Measurements from ENCODE around the gene EPB41L4B. TPM values are rescaled to one million over a fixed set of nuclear protein-coding genes. Genes with fewer than 3 reads are reported as not detected.
"Not testable (repeated sequence)": the region's sequence is repeated elsewhere in the genome, so short reads cannot be mapped to it uniquely, and the experiment has no call there.

Gene EPB41L4B
- total RNA-seq, 1 donor from 2014 or later = 6.8 TPM

- no peaks in the 10 kb centered on the region for H3K36me3 ChIP-seq (ENCODE audit: control insufficient read depth in 3 of 3, insufficient read depth in 3 of 3, low read length in 3 of 3)
- H3K4me3 ChIP-seq (ENCODE audit: low read length in 3 of 3) = no peak overlapping the region
- peaks cover 0 to 15% (median 2%) of the 10 kb centered on the region in 3 donors for H3K27me3 ChIP-seq (ENCODE audit: control insufficient read depth in 3 of 3, insufficient read depth in 3 of 3, low read length in 3 of 3)
- H3K9ac ChIP-seq (ENCODE audit: low read depth in 1 of 3, low read length in 3 of 3) = no peak overlapping the region
- H3K4me1 ChIP-seq (ENCODE audit: control insufficient read depth in 3 of 3, insufficient read depth in 3 of 3, low read length in 3 of 3) = no peaks in the 10 kb centered on the region
- H3K27ac ChIP-seq (ENCODE audit: low read depth, low read length) = no peak overlapping the region
- H3K9me3 ChIP-seq (ENCODE audit: control insufficient read depth in 3 of 3, low read length in 3 of 3) = no peaks in the 10 kb centered on the region
These were observed 92.7 kb downstream of the EPB41L4B start for GRCh38 chr9:109228093-109228642.

- H3K36me3 ChIP-seq (ENCODE audit: control insufficient read depth in 3 of 3, insufficient read depth in 3 of 3, low read length in 3 of 3) = no peaks in the 10 kb centered on the region
- H3K4me1 ChIP-seq (ENCODE audit: control insufficient read depth in 3 of 3, insufficient read depth in 3 of 3, low read length in 3 of 3) = no peaks in the 10 kb centered on the region
- H3K27ac ChIP-seq (ENCODE audit: low read depth, low read length) = no peak overlapping the region
- no peak overlapping the region for H3K9ac ChIP-seq (ENCODE audit: low read depth in 1 of 3, low read length in 3 of 3)
- no peak overlapping the region for H3K4me3 ChIP-seq (ENCODE audit: low read length in 3 of 3)
- H3K27me3 ChIP-seq (ENCODE audit: control insufficient read depth in 3 of 3, insufficient read depth in 3 of 3, low read length in 3 of 3) = peaks cover 0 to 10% (median 0%) of the 10 kb centered on the region in 3 donors
- H3K9me3 ChIP-seq (ENCODE audit: control insufficient read depth in 3 of 3, low read length in 3 of 3) = no peaks in the 10 kb centered on the region
These were observed 95.2 kb downstream of the EPB41L4B start for GRCh38 chr9:109225629-109226028.

GRCh38 chr9:109224751-109225150, 96.1 kb downstream of the EPB41L4B start:
- peaks cover 0 to 15% (median 0%) of the 10 kb centered on the region in 3 donors for H3K27me3 ChIP-seq (ENCODE audit: control insufficient read depth in 3 of 3, insufficient read depth in 3 of 3, low read length in 3 of 3)
- no peak overlapping the region for H3K4me3 ChIP-seq (ENCODE audit: low read length in 3 of 3)
- no peaks in the 10 kb centered on the region for H3K4me1 ChIP-seq (ENCODE audit: control insufficient read depth in 3 of 3, insufficient read depth in 3 of 3, low read length in 3 of 3)
- H3K9ac ChIP-seq (ENCODE audit: low read depth in 1 of 3, low read length in 3 of 3) = no peak overlapping the region
- no peaks in the 10 kb centered on the region for H3K9me3 ChIP-seq (ENCODE audit: control insufficient read depth in 3 of 3, low read length in 3 of 3)
- H3K27ac ChIP-seq (ENCODE audit: low read depth, low read length) = no peak overlapping the region
- no peaks in the 10 kb centered on the region for H3K36me3 ChIP-seq (ENCODE audit: control insufficient read depth in 3 of 3, insufficient read depth in 3 of 3, low read length in 3 of 3)

- H3K4me1 ChIP-seq (ENCODE audit: control insufficient read depth in 3 of 3, insufficient read depth in 3 of 3, low read length in 3 of 3); H3K27ac ChIP-seq (ENCODE audit: low read depth, low read length); H3K9ac ChIP-seq (ENCODE audit: low read depth in 1 of 3, low read length in 3 of 3); H3K36me3 ChIP-seq (ENCODE audit: control insufficient read depth in 3 of 3, insufficient read depth in 3 of 3, low read length in 3 of 3); H3K4me3 ChIP-seq (ENCODE audit: low read length in 3 of 3); H3K9me3 ChIP-seq (ENCODE audit: control insufficient read depth in 3 of 3, low read length in 3 of 3): not testable (repeated sequence)
- peaks cover 0 to 12% (median 0%) of the 10 kb centered on the region in 3 donors for H3K27me3 ChIP-seq (ENCODE audit: control insufficient read depth in 3 of 3, insufficient read depth in 3 of 3, low read length in 3 of 3)
These were observed 102.6 kb downstream of the EPB41L4B start for GRCh38 chr9:109218242-109218641.

- Histone ChIP-seq H3K9ac (ENCODE audit: low read depth in 1 of 3, low read length in 3 of 3) (no peak overlapping the region), H3K4me3 (ENCODE audit: low read length in 3 of 3) (no peak overlapping the region), H3K4me1 (ENCODE audit: control insufficient read depth in 3 of 3, insufficient read depth in 3 of 3, low read length in 3 of 3) (no peaks in the 10 kb centered on the region), H3K9me3 (ENCODE audit: control insufficient read depth in 3 of 3, low read length in 3 of 3) (no peaks in the 10 kb centered on the region), H3K36me3 (ENCODE audit: control insufficient read depth in 3 of 3, insufficient read depth in 3 of 3, low read length in 3 of 3) (no peaks in the 10 kb centered on the region), H3K27me3 (ENCODE audit: control insufficient read depth in 3 of 3, insufficient read depth in 3 of 3, low read length in 3 of 3) (no peaks in the 10 kb centered on the region), H3K27ac (ENCODE audit: low read depth, low read length) (no peak overlapping the region)
These were observed 106.4 kb downstream of the EPB41L4B start for GRCh38 chr9:109214414-109214813.

GRCh38 chr9:109213285-109214121, 107.4 kb downstream of the EPB41L4B start:
- no peaks in the 10 kb centered on the region for H3K9me3 ChIP-seq (ENCODE audit: control insufficient read depth in 3 of 3, low read length in 3 of 3)
- H3K4me3 ChIP-seq (ENCODE audit: low read length in 3 of 3) = no peak overlapping the region
- no peak overlapping the region for H3K9ac ChIP-seq (ENCODE audit: low read depth in 1 of 3, low read length in 3 of 3)
- no peaks in the 10 kb centered on the region for H3K36me3 ChIP-seq (ENCODE audit: control insufficient read depth in 3 of 3, insufficient read depth in 3 of 3, low read length in 3 of 3)
- H3K27ac ChIP-seq (ENCODE audit: low read depth, low read length) = no peak overlapping the region
- H3K4me1 ChIP-seq (ENCODE audit: control insufficient read depth in 3 of 3, insufficient read depth in 3 of 3, low read length in 3 of 3) = no peaks in the 10 kb centered on the region
- H3K27me3 ChIP-seq (ENCODE audit: control insufficient read depth in 3 of 3, insufficient read depth in 3 of 3, low read length in 3 of 3) = no peaks in the 10 kb centered on the region

GRCh38 chr9:109212768-109213167, 108.1 kb downstream of the EPB41L4B start:
- no peak overlapping the region for H3K27ac ChIP-seq (ENCODE audit: low read depth, low read length)
- no peaks in the 10 kb centered on the region for H3K4me1 ChIP-seq (ENCODE audit: control insufficient read depth in 3 of 3, insufficient read depth in 3 of 3, low read length in 3 of 3)
- H3K36me3 ChIP-seq (ENCODE audit: control insufficient read depth in 3 of 3, insufficient read depth in 3 of 3, low read length in 3 of 3) = no peaks in the 10 kb centered on the region
- no peaks in the 10 kb centered on the region for H3K9me3 ChIP-seq (ENCODE audit: control insufficient read depth in 3 of 3, low read length in 3 of 3)
- H3K27me3 ChIP-seq (ENCODE audit: control insufficient read depth in 3 of 3, insufficient read depth in 3 of 3, low read length in 3 of 3) = no peaks in the 10 kb centered on the region
- no peak overlapping the region for H3K4me3 ChIP-seq (ENCODE audit: low read length in 3 of 3)
- no peak overlapping the region for H3K9ac ChIP-seq (ENCODE audit: low read depth in 1 of 3, low read length in 3 of 3)

- no peak overlapping the region for H3K27ac ChIP-seq (ENCODE audit: low read depth, low read length)
These were observed 114.2 kb downstream of the EPB41L4B start for GRCh38 chr9:109206670-109207069.

GRCh38 chr9:109205526-109205925, 115.3 kb downstream of the EPB41L4B start:
- Histone ChIP-seq H3K36me3 (ENCODE audit: control insufficient read depth in 3 of 3, insufficient read depth in 3 of 3, low read length in 3 of 3) (peaks cover 0 to 2% (median 0%) of the 10 kb centered on the region in 3 donors), H3K27ac (ENCODE audit: low read depth, low read length) (no peak overlapping the region), H3K27me3 (ENCODE audit: control insufficient read depth in 3 of 3, insufficient read depth in 3 of 3, low read length in 3 of 3) (no peaks in the 10 kb centered on the region), H3K4me1 (ENCODE audit: control insufficient read depth in 3 of 3, insufficient read depth in 3 of 3, low read length in 3 of 3) (no peaks in the 10 kb centered on the region), H3K4me3 (ENCODE audit: low read length in 3 of 3) (no peak overlapping the region), H3K9ac (ENCODE audit: low read depth in 1 of 3, low read length in 3 of 3) (no peak overlapping the region), H3K9me3 (ENCODE audit: control insufficient read depth in 3 of 3, low read length in 3 of 3) (no peaks in the 10 kb centered on the region)

More at GRCh38 chr9:109206670-109207069, 114.2 kb downstream of the EPB41L4B start:
- Histone ChIP-seq H3K36me3 (ENCODE audit: control insufficient read depth in 3 of 3, insufficient read depth in 3 of 3, low read length in 3 of 3) (peaks cover 0 to 2% (median 0%) of the 10 kb centered on the region in 3 donors), H3K9ac (ENCODE audit: low read depth in 1 of 3, low read length in 3 of 3) (no peak overlapping the region), H3K27me3 (ENCODE audit: control insufficient read depth in 3 of 3, insufficient read depth in 3 of 3, low read length in 3 of 3) (no peaks in the 10 kb centered on the region), H3K9me3 (ENCODE audit: control insufficient read depth in 3 of 3, low read length in 3 of 3) (no peaks in the 10 kb centered on the region), H3K4me1 (ENCODE audit: control insufficient read depth in 3 of 3, insufficient read depth in 3 of 3, low read length in 3 of 3) (no peaks in the 10 kb centered on the region), H3K4me3 (ENCODE audit: low read length in 3 of 3) (no peak overlapping the region)

GRCh38 chr9:109203761-109204360, 117.0 kb downstream of the EPB41L4B start:
- H3K4me3 ChIP-seq (ENCODE audit: low read length in 3 of 3) = no peak overlapping the region
- no peaks in the 10 kb centered on the region for H3K9me3 ChIP-seq (ENCODE audit: control insufficient read depth in 3 of 3, low read length in 3 of 3)
- H3K27me3 ChIP-seq (ENCODE audit: control insufficient read depth in 3 of 3, insufficient read depth in 3 of 3, low read length in 3 of 3) = peaks cover 0 to 7% (median 0%) of the 10 kb centered on the region in 3 donors
- H3K27ac ChIP-seq (ENCODE audit: low read depth, low read length) = no peak overlapping the region
- H3K4me1 ChIP-seq (ENCODE audit: control insufficient read depth in 3 of 3, insufficient read depth in 3 of 3, low read length in 3 of 3) = no peaks in the 10 kb centered on the region
- peaks cover 0 to 2% (median 0%) of the 10 kb centered on the region in 3 donors for H3K36me3 ChIP-seq (ENCODE audit: control insufficient read depth in 3 of 3, insufficient read depth in 3 of 3, low read length in 3 of 3)
- no peak overlapping the region for H3K9ac ChIP-seq (ENCODE audit: low read depth in 1 of 3, low read length in 3 of 3)
